Measurements from ENCODE around the gene HOXD12. TPM values are rescaled to one million over a fixed set of nuclear protein-coding genes. Genes with fewer than 3 reads are reported as not detected.

HOXD12 gene
- polyA plus RNA-seq, 1 of the 3 experiments (the other 2 are of a cell fraction) = not detected

GRCh38 chr2:176130147-176130956, 30.8 kb downstream of the HOXD12 start:
- Histone ChIP-seq H3K4me2 (peak overlapping the region; percentile 81), H3F3A (replicated peaks; ENCODE audit: insufficient read depth) (peaks cover 24% of the 10 kb centered on the region), H2AFZ (ENCODE audit: low read depth) (peak overlapping the region; percentile 53; the same call in 1 of the 2 replicates), H3K36me3 (replicated peaks in 1 of 2; ENCODE audit: control insufficient read depth in 1 of 2, insufficient read depth in 2 of 2, low read length in 1 of 2) (no peaks in the 10 kb centered on the region), H3K9me2 (no peaks in the 10 kb centered on the region), H3K4me1 (ENCODE audit: control insufficient read depth in 1 of 2, insufficient read depth in 2 of 2, low read depth in 1 of 2, low read length in 1 of 2) (peaks cover 30 to 38% of the 10 kb centered on the region in 2 experiments), H3K9me3 (no peaks in the 10 kb centered on the region), H3K9ac (peak overlapping the region; percentile 66), H3K79me2 (ENCODE audit: insufficient read depth) (peaks cover 10% of the 10 kb centered on the region), H3K4me3 (ENCODE audit: low read depth in 2 of 2, low read length in 1 of 2) (peak overlapping the region; percentile 69), H3K27ac (ENCODE audit: low read depth in 2 of 2, low read length in 1 of 2) (peak overlapping the region; percentile 62 to 63), H3K27me3 (ENCODE audit: insufficient read depth) (no peaks in the 10 kb centered on the region), H4K20me1 (ENCODE audit: insufficient read depth) (no peaks in the 10 kb centered on the region)
- TF ChIP-seq YY1 (IDR thresholded peaks at IDR 0.05; ENCODE audit: low read depth) (no peak), PBX3 (IDR thresholded peaks at IDR 0.05) (peak; percentile 42), EZH2phosphoT487 (IDR thresholded peaks at IDR 0.05; ENCODE audit: borderline replicate concordance, low read depth) (no peak), ELF1 (IDR thresholded peaks at IDR 0.05) (no peak), ZBTB33 (IDR thresholded peaks at IDR 0.05; ENCODE audit: borderline replicate concordance, low read depth) (no peak), SIN3A (IDR thresholded peaks at IDR 0.05; ENCODE audit: borderline replicate concordance, low read depth, low read length) (no peak), NRF1 (IDR thresholded peaks at IDR 0.05; ENCODE audit: low read depth, low read length) (peak; percentile 57), GATA2 (CRISPR knock-in tag; IDR thresholded peaks at IDR 0.05) (no peak), NFIC (IDR thresholded peaks at IDR 0.05; ENCODE audit: borderline replicate concordance) (no peak), CHD2 (IDR thresholded peaks at IDR 0.05; ENCODE audit: low read length, partially characterized antibody) (no peak), RCOR1 (IDR thresholded peaks at IDR 0.05; ENCODE audit: low read length) (no peak), MAX (IDR thresholded peaks at IDR 0.05; ENCODE audit: low read depth) (no peak; the same call in 1 of the 2 replicates), CTCF (IDR thresholded peaks at IDR 0.05) (0 out of 2 replicates have a peak, but pooled peaks have one; percentile 17), EP300 (IDR thresholded peaks at IDR 0.05; ENCODE audit: borderline replicate concordance in 1 of 2, low read depth in 1 of 2, low read length in 1 of 2) (0 out of 4 replicates have a peak, but pooled peaks of 1 of the 2 experiments have one; percentile 5), RXRA (IDR thresholded peaks at IDR 0.05; ENCODE audit: borderline replicate concordance, low read depth) (no peak), MXI1 (IDR thresholded peaks at IDR 0.05; ENCODE audit: low read depth, low read length) (peak; percentile 5; the same call in 1 of the 2 replicates), USF2 (IDR thresholded peaks at IDR 0.05; ENCODE audit: borderline replicate concordance, low read depth, low read length) (no peak), FOSL2 (IDR thresholded peaks at IDR 0.05; ENCODE audit: borderline replicate concordance, low read depth) (no peak), TCF12 (IDR thresholded peaks at IDR 0.05) (no peak; the same call in 1 of the 2 replicates)
- ChIA-PET POLR2A (interaction anchor here (0.9 to 6.3 kb wide), 9 partner anchors 8 to 700 kb away, joined by 3 to 45 read pairs (median 7); partner anchors contain the start of gene HOXD9), CTCF (interaction anchor here (1.0 to 26.1 kb wide), 12 partner anchors 8 to 1019 kb away, joined by 3 to 1047 read pairs (median 9); no protein-coding TSS in a partner anchor)
- peak; percentile 80 for DNase-seq
- 18% methylated on average over 20 of the region's 100 CpGs for WGBS (ENCODE audit: low lambda C conversion rate)

Measured in SK-N-SH (cell line).